H1 (cell line): ENCODE data around the gene CRX. TPM values are rescaled to one million over a fixed set of nuclear protein-coding genes. Genes with fewer than 3 reads are reported as not detected.

Source experiments
- GTF2F1 ChIP-seq: IDR thresholded peaks from 2 replicates; pipeline ENCODE4 v1.6.1; 2012; ENCODE audit warnings: low read depth, low read length, improper control_type of control experiment, borderline replicate concordance
- polyA plus RNA-seq, 7 experiments: library from polyadenylated mRNA; depleted of rRNA in 3 of 7; stranded (reverse) in 5 of 7; unstranded in 2 of 7; fragments of >200 nt in 5 of 7; fragments of 200-250 nt in 2 of 7; gene quantifications; 1 replicate in 5 of 7; 2 replicates in 1 of 7; 4 replicates in 1 of 7; pipeline versions ENCODE4 v1.2.1 to v1.2.3, GENCODE V29; 2011 to 2013; ENCODE audit warnings: missing spikeins in 2 of 7, mixed read lengths in 2 of 7
- total RNA-seq: library from RNA; stranded (reverse); fragmentation: NEBNext Ultra II Directional; extraction: Animal tissue kit (Norgen Biotek cat#: 25700); gene quantifications from 2 replicates; pipeline ENCODE4 v1.2.1, GENCODE V29; 2021

The CRX gene
- total and polyA plus RNA-seq, 2 of the 8 experiments (the other 6 are each of a cell fraction or from before 2014, with no cell fraction given): 0.08 TPM; not detected in 1

DNA sequence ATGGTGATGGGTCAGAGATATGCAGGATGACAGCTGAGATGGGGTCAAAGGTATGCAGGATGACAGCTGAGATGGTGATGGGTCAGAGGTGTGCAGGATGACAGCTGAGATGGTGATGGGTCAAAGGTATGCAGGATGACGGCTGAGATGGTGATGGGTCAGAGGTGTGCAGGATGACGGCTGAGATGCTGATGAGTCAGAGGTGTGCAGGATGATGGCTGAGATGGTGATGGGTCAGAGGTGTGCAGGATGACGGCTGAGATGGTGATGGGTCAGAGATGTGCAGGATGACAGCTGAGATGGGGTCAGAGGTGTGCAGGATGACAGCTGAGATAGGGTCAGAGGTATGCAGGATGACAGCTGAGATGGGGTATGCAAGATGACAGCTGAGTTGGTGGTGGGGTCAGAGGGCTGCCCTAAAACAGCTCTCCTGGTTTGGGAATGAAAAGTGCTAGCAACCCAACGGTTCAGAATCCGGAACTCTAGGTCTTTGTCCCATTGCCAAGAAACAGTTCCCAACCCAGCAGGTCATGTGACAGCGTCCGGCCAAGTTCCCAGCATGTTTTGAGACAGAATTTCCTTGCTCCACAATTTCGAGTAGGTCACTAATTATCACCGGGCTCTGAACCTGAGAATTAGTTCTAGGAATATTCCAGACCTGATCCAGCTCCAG is 40.0 kb upstream of the CRX start (continued):
- TF ChIP-seq GTF2F1: no peak
